GM23338 (cell line): ENCODE results near the gene EPHB1. TPM values are rescaled to one million over a fixed set of nuclear protein-coding genes. Genes with fewer than 3 reads are reported as not detected.
"Not testable (repeated sequence)": the region's sequence is repeated elsewhere in the genome, so short reads cannot be mapped to it uniquely, and the experiment has no call there.

ENCODE experiments used
- ATAC-seq: fragments of 200-7000 bp; cut with Tn5 transposase; 3 replicates; pipeline ENCODE4 v1.9.1; 2020
- DNase-seq: peaks from one replicate; pipeline ENCODE4 v3.0.0-alpha.2; 2015; ENCODE audit warnings: low spot score
- H2AFZ ChIP-seq: fragments of 200-600 bp; sonication (generic); 2 replicates; pipeline ENCODE4 v1.8.0; 2016; ENCODE audit warnings: antibody characterized with exemption, mild to moderate bottlenecking, moderate library complexity
- H3F3A ChIP-seq: fragments of 200-600 bp; sonication (generic); replicated peaks from 2 replicates; pipeline ENCODE4 v1.8.0; 2017; ENCODE audit warnings: antibody characterized with exemption, mixed run types, low read depth
- H3K27ac ChIP-seq: fragments of 200-600 bp; sonication (generic); 2 replicates; pipeline ENCODE4 v1.6.1; 2016; ENCODE audit warnings: low read depth
- H3K27me3 ChIP-seq: fragments of 200-600 bp; sonication (generic); 2 replicates; pipeline ENCODE4 v1.8.0; 2016; ENCODE audit warnings: mild to moderate bottlenecking, mixed run types, moderate library complexity; ENCODE audit not compliant: insufficient read depth
- H3K36me3 ChIP-seq: fragments of 200-600 bp; sonication (generic); 2 replicates; pipeline ENCODE4 v1.8.0; 2016; ENCODE audit warnings: mild to moderate bottlenecking; ENCODE audit not compliant: insufficient read depth
- H3K4me1 ChIP-seq: fragments of 200-600 bp; sonication (generic); 2 replicates; pipeline ENCODE4 v1.8.0; 2016; ENCODE audit warnings: mild to moderate bottlenecking, moderate library complexity; ENCODE audit not compliant: insufficient read depth
- H3K4me2 ChIP-seq: fragments of 200-600 bp; sonication (generic); 2 replicates; pipeline ENCODE4 v1.7.1; 2017; ENCODE audit warnings: mixed run types
- H3K4me3 ChIP-seq: fragments of 200-600 bp; sonication (generic); 2 replicates; pipeline ENCODE4 v1.6.1; 2016; ENCODE audit warnings: mixed run types
- H3K79me2 ChIP-seq: fragments of 200-600 bp; sonication (generic); replicated peaks from 2 replicates; pipeline ENCODE4 v1.8.0; 2017; ENCODE audit warnings: mild to moderate bottlenecking; ENCODE audit not compliant: insufficient read depth
- H3K9me2 ChIP-seq: fragments of 200-600 bp; sonication (generic); 2 replicates; pipeline ENCODE4 v1.8.0; 2017; ENCODE audit not compliant: insufficient read depth
- H4K20me1 ChIP-seq: fragments of 200-600 bp; sonication (generic); replicated peaks from 2 replicates; pipeline ENCODE4 v1.8.0; 2017; ENCODE audit warnings: mild to moderate bottlenecking; ENCODE audit not compliant: insufficient read depth
- H3K27ac Mint-ChIP-seq: 2 replicates; pipeline ENCODE4 v1.8.0; 2020; ENCODE audit warnings: inconsistent platforms, mild to moderate bottlenecking, moderate library complexity, mixed read lengths
- H3K27me3 Mint-ChIP-seq: 3 replicates; pipeline ENCODE4 v1.8.0; 2022; ENCODE audit warnings: low read depth, mild to moderate bottlenecking, moderate library complexity, mixed read lengths, inconsistent platforms; ENCODE audit not compliant: insufficient read depth, poor library complexity
- H3K36me3 Mint-ChIP-seq: 3 replicates; pipeline ENCODE4 v1.8.0; 2021; ENCODE audit warnings: low read depth, mild to moderate bottlenecking, inconsistent platforms, moderate library complexity, mixed read lengths
- H3K4me1 Mint-ChIP-seq: 3 replicates; pipeline ENCODE4 v1.8.0; 2020; ENCODE audit warnings: mild to moderate bottlenecking, inconsistent platforms, mixed read lengths
- H3K4me3 Mint-ChIP-seq: 3 replicates; pipeline ENCODE4 v1.8.0; 2021; ENCODE audit warnings: moderate library complexity, mild to moderate bottlenecking, inconsistent platforms, mixed read lengths
- H3K9me3 Mint-ChIP-seq: 3 replicates; pipeline ENCODE4 v1.8.0; 2020; ENCODE audit warnings: moderate library complexity, mild to moderate bottlenecking, inconsistent platforms, mixed read lengths
- CREB1 ChIP-seq: fragments of 250-450 bp; sonication (Bioruptor Pico); IDR thresholded peaks from 2 replicates; pipeline ENCODE4 v1.5.0; 2020; ENCODE audit warnings: low read depth, mild to moderate bottlenecking, moderate library complexity
- EZH2 ChIP-seq: fragments of 200-600 bp; sonication (generic); IDR thresholded peaks from one replicate; pipeline ENCODE4 v1.8.0; 2017; ENCODE audit warnings: antibody characterized with exemption, mild to moderate bottlenecking, low read depth; ENCODE audit not compliant: unreplicated experiment
- EZH2phosphoT487 ChIP-seq: fragments of 200-600 bp; sonication (generic); IDR thresholded peaks from one replicate; pipeline ENCODE4 v1.8.1; 2018; ENCODE audit warnings: antibody characterized with exemption; ENCODE audit not compliant: unreplicated experiment
- JUNB ChIP-seq: IDR thresholded peaks from one replicate; pipeline ENCODE4 v1.6.1; 2016; ENCODE audit warnings: antibody characterized with exemption; ENCODE audit not compliant: unreplicated experiment
- NANOG ChIP-seq: IDR thresholded peaks from 2 replicates; pipeline ENCODE4 v1.6.1; 2016; ENCODE audit warnings: antibody characterized with exemption, borderline replicate concordance
- POLR2AphosphoS5 ChIP-seq: IDR thresholded peaks from 2 replicates; pipeline ENCODE4 v1.6.1; 2016; ENCODE audit warnings: antibody characterized with exemption, low read depth
- STAT1 ChIP-seq: IDR thresholded peaks from one replicate; pipeline ENCODE4 v1.6.1; 2016; ENCODE audit warnings: antibody characterized with exemption; ENCODE audit not compliant: unreplicated experiment
- ZNF114 ChIP-seq: fragments of 250-450 bp; sonication (Bioruptor Pico); IDR thresholded peaks from 2 replicates; pipeline ENCODE4 v1.5.0; 2020; ENCODE audit warnings: mild to moderate bottlenecking, moderate library complexity
- ZNF331 ChIP-seq: fragments of 250-450 bp; sonication (Bioruptor Pico); IDR thresholded peaks from 2 replicates; pipeline ENCODE4 v1.5.0; 2020; ENCODE audit warnings: low read depth, mild to moderate bottlenecking, moderate library complexity
- polyA plus RNA-seq: library from polyadenylated mRNA; unstranded; fragments of >200 nt; fragmentation: Nextera tagmentation; extraction: Ambion mirVana; gene quantifications from 2 replicates; pipeline ENCODE4 v1.2.1, GENCODE V29; 2016
- total RNA-seq: library from RNA; depleted of rRNA; stranded (reverse); fragments of >200 nt; shearing (Covaris generic); gene quantifications from 2 replicates; pipeline ENCODE4 v1.2.3, GENCODE V29; 2014
- TF ChIP-seq, protein P1 (sequence below): fragments of 250-450 bp; sonication (Bioruptor Pico); IDR thresholded peaks from 2 replicates; pipeline ENCODE4 v1.5.0; 2020; ENCODE audit warnings: mild to moderate bottlenecking, moderate library complexity
- TF ChIP-seq, protein P2 (sequence below): IDR thresholded peaks from one replicate; pipeline ENCODE4 v1.6.1; 2018; ENCODE audit warnings: antibody characterized with exemption; ENCODE audit not compliant: unreplicated experiment

EPHB1 gene
- total and polyA plus RNA-seq, 2 experiments from 2014 or later: 2.7 to 5.2 TPM

DNA sequence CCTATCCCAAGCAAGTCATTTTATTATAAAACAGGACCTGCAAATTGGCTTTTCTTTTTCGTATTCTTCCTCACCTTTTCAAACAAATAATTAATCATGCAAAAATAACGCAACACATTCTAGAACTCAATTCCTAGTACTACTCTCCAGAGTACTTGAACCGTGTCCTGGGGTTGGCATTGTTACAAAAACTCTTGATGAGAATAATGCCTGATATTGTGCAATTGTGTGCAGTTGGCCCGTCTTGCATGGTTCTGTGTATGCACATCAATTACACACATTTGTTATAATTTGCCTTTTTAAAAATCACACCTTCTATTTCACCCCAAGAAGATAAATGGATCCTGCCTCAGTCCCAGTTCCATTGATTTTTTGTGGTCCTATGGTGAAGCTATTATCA, 205.4 kb downstream of the EPHB1 start:
- Mint-ChIP-seq H3K4me1 (no peaks in the 10 kb centered on the region), H3K27ac (no peak overlapping the region)

DNA sequence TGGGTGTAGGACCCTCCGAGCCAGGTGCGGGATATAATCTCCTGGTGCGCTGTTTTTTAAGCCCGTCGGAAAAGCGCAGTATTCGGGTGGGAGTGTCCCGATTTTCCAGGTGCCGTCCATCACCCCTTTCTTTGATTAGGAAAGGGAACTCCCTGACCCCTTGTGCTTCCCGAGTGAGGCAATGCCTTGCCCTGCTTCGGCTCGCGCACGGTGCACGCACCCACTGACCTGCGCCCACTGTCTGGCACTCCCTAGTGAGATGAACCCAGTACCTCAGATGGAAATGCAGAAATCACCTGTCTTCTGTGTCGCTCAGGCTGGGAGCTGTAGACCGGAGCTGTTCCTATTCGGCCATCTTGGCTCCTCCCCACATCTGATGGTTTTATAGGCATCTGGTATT, 210.6 kb downstream of the EPHB1 start:
- H3K4me3 Mint-ChIP-seq: not testable (repeated sequence)

More for the DNA sequence above, 205.4 kb downstream of the EPHB1 start:
- H4K20me1 ChIP-seq: no peaks in the 10 kb centered on the region
- ATAC-seq (no peak), DNase-seq (no peak)
- H3K27ac ChIP-seq: no peak overlapping the region
- H3K36me3 Mint-ChIP-seq: no peaks in the 10 kb centered on the region; the same call in 2 of the 3 replicates
- no peaks in the 10 kb centered on the region for H3K9me2 ChIP-seq
- H3K36me3 ChIP-seq: no peaks in the 10 kb centered on the region; the same call in 1 of the 2 replicates
- no peaks in the 10 kb centered on the region for H3K27me3 ChIP-seq
- no peaks in the 10 kb centered on the region for H3K79me2 ChIP-seq
- H2AFZ ChIP-seq: no peak overlapping the region
- no peaks in the 10 kb centered on the region for H3K4me1 ChIP-seq
- H3K4me3 Mint-ChIP-seq: no peak overlapping the region
- no peak overlapping the region for H3K4me3 ChIP-seq
- TF ChIP-seq ZNF331 (CRISPR knock-in tag): no peak
- TF ChIP-seq NANOG: no peak
- no peak for TF ChIP-seq POLR2AphosphoS5
- TF ChIP-seq EZH2phosphoT487: no peak
- no peak for TF ChIP-seq JUNB
- TF ChIP-seq, protein P1, sequence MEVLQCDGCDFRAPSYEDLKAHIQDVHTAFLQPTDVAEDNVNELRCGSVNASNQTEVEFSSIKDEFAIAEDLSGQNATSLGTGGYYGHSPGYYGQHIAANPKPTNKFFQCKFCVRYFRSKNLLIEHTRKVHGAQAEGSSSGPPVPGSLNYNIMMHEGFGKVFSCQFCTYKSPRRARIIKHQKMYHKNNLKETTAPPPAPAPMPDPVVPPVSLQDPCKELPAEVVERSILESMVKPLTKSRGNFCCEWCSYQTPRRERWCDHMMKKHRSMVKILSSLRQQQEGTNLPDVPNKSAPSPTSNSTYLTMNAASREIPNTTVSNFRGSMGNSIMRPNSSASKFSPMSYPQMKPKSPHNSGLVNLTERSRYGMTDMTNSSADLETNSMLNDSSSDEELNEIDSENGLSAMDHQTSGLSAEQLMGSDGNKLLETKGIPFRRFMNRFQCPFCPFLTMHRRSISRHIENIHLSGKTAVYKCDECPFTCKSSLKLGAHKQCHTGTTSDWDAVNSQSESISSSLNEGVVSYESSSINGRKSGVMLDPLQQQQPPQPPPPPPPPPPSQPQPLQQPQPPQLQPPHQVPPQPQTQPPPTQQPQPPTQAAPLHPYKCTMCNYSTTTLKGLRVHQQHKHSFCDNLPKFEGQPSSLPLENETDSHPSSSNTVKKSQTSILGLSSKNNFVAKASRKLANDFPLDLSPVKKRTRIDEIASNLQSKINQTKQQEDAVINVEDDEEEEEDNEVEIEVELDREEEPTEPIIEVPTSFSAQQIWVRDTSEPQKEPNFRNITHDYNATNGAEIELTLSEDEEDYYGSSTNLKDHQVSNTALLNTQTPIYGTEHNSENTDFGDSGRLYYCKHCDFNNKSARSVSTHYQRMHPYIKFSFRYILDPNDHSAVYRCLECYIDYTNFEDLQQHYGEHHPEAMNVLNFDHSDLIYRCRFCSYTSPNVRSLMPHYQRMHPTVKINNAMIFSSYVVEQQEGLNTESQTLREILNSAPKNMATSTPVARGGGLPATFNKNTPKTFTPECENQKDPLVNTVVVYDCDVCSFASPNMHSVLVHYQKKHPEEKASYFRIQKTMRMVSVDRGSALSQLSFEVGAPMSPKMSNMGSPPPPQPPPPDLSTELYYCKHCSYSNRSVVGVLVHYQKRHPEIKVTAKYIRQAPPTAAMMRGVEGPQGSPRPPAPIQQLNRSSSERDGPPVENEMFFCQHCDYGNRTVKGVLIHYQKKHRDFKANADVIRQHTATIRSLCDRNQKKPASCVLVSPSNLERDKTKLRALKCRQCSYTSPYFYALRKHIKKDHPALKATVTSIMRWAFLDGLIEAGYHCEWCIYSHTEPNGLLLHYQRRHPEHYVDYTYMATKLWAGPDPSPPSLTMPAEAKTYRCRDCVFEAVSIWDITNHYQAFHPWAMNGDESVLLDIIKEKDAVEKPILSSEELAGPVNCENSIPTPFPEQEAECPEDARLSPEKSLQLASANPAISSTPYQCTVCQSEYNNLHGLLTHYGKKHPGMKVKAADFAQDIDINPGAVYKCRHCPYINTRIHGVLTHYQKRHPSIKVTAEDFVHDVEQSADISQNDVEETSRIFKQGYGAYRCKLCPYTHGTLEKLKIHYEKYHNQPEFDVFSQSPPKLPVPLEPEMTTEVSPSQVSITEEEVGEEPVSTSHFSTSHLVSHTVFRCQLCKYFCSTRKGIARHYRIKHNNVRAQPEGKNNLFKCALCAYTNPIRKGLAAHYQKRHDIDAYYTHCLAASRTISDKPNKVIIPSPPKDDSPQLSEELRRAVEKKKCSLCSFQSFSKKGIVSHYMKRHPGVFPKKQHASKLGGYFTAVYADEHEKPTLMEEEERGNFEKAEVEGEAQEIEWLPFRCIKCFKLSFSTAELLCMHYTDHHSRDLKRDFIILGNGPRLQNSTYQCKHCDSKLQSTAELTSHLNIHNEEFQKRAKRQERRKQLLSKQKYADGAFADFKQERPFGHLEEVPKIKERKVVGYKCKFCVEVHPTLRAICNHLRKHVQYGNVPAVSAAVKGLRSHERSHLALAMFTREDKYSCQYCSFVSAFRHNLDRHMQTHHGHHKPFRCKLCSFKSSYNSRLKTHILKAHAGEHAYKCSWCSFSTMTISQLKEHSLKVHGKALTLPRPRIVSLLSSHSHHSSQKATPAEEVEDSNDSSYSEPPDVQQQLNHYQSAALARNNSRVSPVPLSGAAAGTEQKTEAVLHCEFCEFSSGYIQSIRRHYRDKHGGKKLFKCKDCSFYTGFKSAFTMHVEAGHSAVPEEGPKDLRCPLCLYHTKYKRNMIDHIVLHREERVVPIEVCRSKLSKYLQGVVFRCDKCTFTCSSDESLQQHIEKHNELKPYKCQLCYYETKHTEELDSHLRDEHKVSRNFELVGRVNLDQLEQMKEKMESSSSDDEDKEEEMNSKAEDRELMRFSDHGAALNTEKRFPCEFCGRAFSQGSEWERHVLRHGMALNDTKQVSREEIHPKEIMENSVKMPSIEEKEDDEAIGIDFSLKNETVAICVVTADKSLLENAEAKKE: no peak
- no peak for TF ChIP-seq EZH2
- no peak for TF ChIP-seq STAT1
- TF ChIP-seq ZNF114 (CRISPR knock-in tag): no peak
- TF ChIP-seq CREB1 (CRISPR knock-in tag): no peak
- TF ChIP-seq, protein P2, sequence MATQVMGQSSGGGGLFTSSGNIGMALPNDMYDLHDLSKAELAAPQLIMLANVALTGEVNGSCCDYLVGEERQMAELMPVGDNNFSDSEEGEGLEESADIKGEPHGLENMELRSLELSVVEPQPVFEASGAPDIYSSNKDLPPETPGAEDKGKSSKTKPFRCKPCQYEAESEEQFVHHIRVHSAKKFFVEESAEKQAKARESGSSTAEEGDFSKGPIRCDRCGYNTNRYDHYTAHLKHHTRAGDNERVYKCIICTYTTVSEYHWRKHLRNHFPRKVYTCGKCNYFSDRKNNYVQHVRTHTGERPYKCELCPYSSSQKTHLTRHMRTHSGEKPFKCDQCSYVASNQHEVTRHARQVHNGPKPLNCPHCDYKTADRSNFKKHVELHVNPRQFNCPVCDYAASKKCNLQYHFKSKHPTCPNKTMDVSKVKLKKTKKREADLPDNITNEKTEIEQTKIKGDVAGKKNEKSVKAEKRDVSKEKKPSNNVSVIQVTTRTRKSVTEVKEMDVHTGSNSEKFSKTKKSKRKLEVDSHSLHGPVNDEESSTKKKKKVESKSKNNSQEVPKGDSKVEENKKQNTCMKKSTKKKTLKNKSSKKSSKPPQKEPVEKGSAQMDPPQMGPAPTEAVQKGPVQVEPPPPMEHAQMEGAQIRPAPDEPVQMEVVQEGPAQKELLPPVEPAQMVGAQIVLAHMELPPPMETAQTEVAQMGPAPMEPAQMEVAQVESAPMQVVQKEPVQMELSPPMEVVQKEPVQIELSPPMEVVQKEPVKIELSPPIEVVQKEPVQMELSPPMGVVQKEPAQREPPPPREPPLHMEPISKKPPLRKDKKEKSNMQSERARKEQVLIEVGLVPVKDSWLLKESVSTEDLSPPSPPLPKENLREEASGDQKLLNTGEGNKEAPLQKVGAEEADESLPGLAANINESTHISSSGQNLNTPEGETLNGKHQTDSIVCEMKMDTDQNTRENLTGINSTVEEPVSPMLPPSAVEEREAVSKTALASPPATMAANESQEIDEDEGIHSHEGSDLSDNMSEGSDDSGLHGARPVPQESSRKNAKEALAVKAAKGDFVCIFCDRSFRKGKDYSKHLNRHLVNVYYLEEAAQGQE: no peak
- no peaks in the 10 kb centered on the region for H3F3A ChIP-seq
- no peak overlapping the region for H3K4me2 ChIP-seq
- H3K9me3 Mint-ChIP-seq: peaks cover 6% of the 10 kb centered on the region
- H3K27me3 Mint-ChIP-seq: no peaks in the 10 kb centered on the region

More for the DNA sequence above, 210.6 kb downstream of the EPHB1 start:
- DNase-seq, H4K20me1 ChIP-seq, H3K4me3 ChIP-seq, H3K27me3 Mint-ChIP-seq, H3K4me1 ChIP-seq, H3K36me3 ChIP-seq, H3K79me2 ChIP-seq, H3K27ac Mint-ChIP-seq, ATAC-seq, H2AFZ ChIP-seq, H3K4me2 ChIP-seq, H3K27me3 ChIP-seq, H3K27ac ChIP-seq, H3K9me2 ChIP-seq, H3F3A ChIP-seq, H3K4me1 Mint-ChIP-seq: not testable (repeated sequence)
- peaks cover 27% of the 10 kb centered on the region for H3K9me3 Mint-ChIP-seq
- H3K36me3 Mint-ChIP-seq: peaks cover 17% of the 10 kb centered on the region
